Measurements from ENCODE around the gene MCTS1. TPM values are rescaled to one million over a fixed set of nuclear protein-coding genes. Genes with fewer than 3 reads are reported as not detected.

The MCTS1 gene
- total RNA-seq, 1 donor from 2014 or later, result 47.6 TPM

- DNase-seq (ENCODE audit: low read depth), result no peak
- TF ChIP-seq CTCF (conservative IDR thresholded peaks at IDR 0.05; ENCODE audit: low read depth, low read length), result no peak
- no peak overlapping the region for H3K4me3 ChIP-seq (ENCODE audit: low read depth, low read length)
Observed at GRCh38 chrX:120575379-120576114, 28.4 kb upstream of the MCTS1 start.

GRCh38 chrX:120585702-120586101, 18.2 kb upstream of the MCTS1 start:
- no peak for TF ChIP-seq CTCF (conservative IDR thresholded peaks at IDR 0.05; ENCODE audit: low read depth, low read length)
- H3K4me3 ChIP-seq (ENCODE audit: low read depth, low read length), result no peak overlapping the region
- DNase-seq (ENCODE audit: low read depth), result no peak

- peak overlapping the region; percentile 84 for H3K4me3 ChIP-seq (ENCODE audit: low read depth, low read length)
- no peak for TF ChIP-seq CTCF (conservative IDR thresholded peaks at IDR 0.05; ENCODE audit: low read depth, low read length)
- DNase-seq (ENCODE audit: low read depth), result no peak
Observed at GRCh38 chrX:120604361-120604782, 471 bp downstream of the MCTS1 start.

GRCh38 chrX:120612086-120612485, 8.2 kb downstream of the MCTS1 start:
- no peak for TF ChIP-seq CTCF (conservative IDR thresholded peaks at IDR 0.05; ENCODE audit: low read depth, low read length)
- H3K4me3 ChIP-seq (ENCODE audit: low read depth, low read length), result no peak overlapping the region
- no peak for DNase-seq (ENCODE audit: low read depth)

- H3K4me3 ChIP-seq (ENCODE audit: low read depth, low read length), result no peak overlapping the region
- DNase-seq (ENCODE audit: low read depth), result no peak
- no peak for TF ChIP-seq CTCF (conservative IDR thresholded peaks at IDR 0.05; ENCODE audit: low read depth, low read length)
Observed at GRCh38 chrX:120614816-120615215, 10.9 kb downstream of the MCTS1 start.

- no peak overlapping the region for H3K4me3 ChIP-seq (ENCODE audit: low read depth, low read length)
- DNase-seq (ENCODE audit: low read depth), result no peak
- TF ChIP-seq CTCF (conservative IDR thresholded peaks at IDR 0.05; ENCODE audit: low read depth, low read length), result no peak
Observed at GRCh38 chrX:120617996-120618630, 14.2 kb downstream of the MCTS1 start.

GRCh38 chrX:120625371-120625770, 21.5 kb downstream of the MCTS1 start:
- no peak for DNase-seq (ENCODE audit: low read depth)
- no peak for TF ChIP-seq CTCF (conservative IDR thresholded peaks at IDR 0.05; ENCODE audit: low read depth, low read length)
- no peak overlapping the region for H3K4me3 ChIP-seq (ENCODE audit: low read depth, low read length)
